IMR-90 (cell line): ENCODE results near the gene ANK2. TPM values are rescaled to one million over a fixed set of nuclear protein-coding genes. Genes with fewer than 3 reads are reported as not detected.
A peak's percentile ranks its signal among the peaks of the same experiment; 100 is the strongest.

Experiments used
- ATAC-seq: fragments of 200-7000 bp; cut with Tn5 transposase; 2 replicates; pipeline ENCODE4 v1.9.1; 2020; ENCODE audit warnings: low read depth, mild to moderate bottlenecking, moderate library complexity
- BruUV-seq: library from RNA; stranded (reverse); fragments of 400-500 nt; replicated peaks from 2 replicates; lab custom pipeline; 2021; lab: Mats Ljungman, UMichigan
- CTCF ChIA-PET: fragments of 300-600 bp; formaldehyde crosslinking; extraction: SDS; loops from one replicate; lab custom pipeline; 2021; ENCODE audit warnings: antibody characterized with exemption; lab: Yijun Ruan, JAX
- POLR2A ChIA-PET: fragments of 300-600 bp; sonication (Branson Sonifier 250); formaldehyde crosslinking; loops from one replicate; lab custom pipeline; 2022; ENCODE audit warnings: antibody characterized with exemption; ENCODE audit not compliant: unreplicated experiment; lab: Charles Lee
- DNase-seq: peaks from one replicate; pipeline ENCODE4 v3.0.0; 2013
- H2AFZ ChIP-seq: replicated peaks from 2 replicates; pipeline ENCODE3; 2013; ENCODE audit warnings: low read length, mild to moderate bottlenecking; ENCODE audit not compliant: poor library complexity
- H2AK5ac ChIP-seq: 2 replicates; pipeline ENCODE4 v1.6.1; 2013; ENCODE audit warnings: low read depth, low read length, inconsistent platforms
- H2AK9ac ChIP-seq: replicated peaks from 2 replicates; pipeline ENCODE3; 2013; ENCODE audit warnings: mild to moderate bottlenecking, low read depth, low read length, moderate library complexity; ENCODE audit not compliant: poor library complexity
- H2BK120ac ChIP-seq: 2 replicates; pipeline ENCODE4 v1.6.1; 2013; ENCODE audit warnings: low read depth, low read length, inconsistent platforms
- H2BK15ac ChIP-seq: 3 replicates; pipeline ENCODE4 v1.6.1; 2013; ENCODE audit warnings: low read depth, low read length, inconsistent platforms
- H2BK20ac ChIP-seq: 2 replicates; pipeline ENCODE4 v1.6.1; 2013; ENCODE audit warnings: low read depth, mild to moderate bottlenecking, inconsistent platforms, low read length, moderate library complexity
- H2BK5ac ChIP-seq: 2 replicates; pipeline ENCODE4 v1.6.1; 2013; ENCODE audit warnings: mild to moderate bottlenecking, low read depth, low read length, inconsistent platforms; ENCODE audit not compliant: poor library complexity, severe bottlenecking
- H3K14ac ChIP-seq: replicated peaks from 2 replicates; pipeline ENCODE4 v1.6.1; 2013; ENCODE audit warnings: low read depth, low read length, inconsistent platforms
- H3K18ac ChIP-seq: 2 replicates; pipeline ENCODE4 v1.6.1; 2013; ENCODE audit warnings: low read depth, low read length, control low read depth
- H3K23ac ChIP-seq: 2 replicates; pipeline ENCODE4 v1.6.1; 2013; ENCODE audit warnings: low read depth, low read length, inconsistent platforms
- H3K27ac ChIP-seq: 2 replicates; pipeline ENCODE4 v1.5.1; 2013; ENCODE audit warnings: mild to moderate bottlenecking, control low read depth, low read length; ENCODE audit not compliant: insufficient read depth
- H3K27me3 ChIP-seq: 2 replicates; pipeline ENCODE4 v1.6.1; 2013; ENCODE audit warnings: low read length; ENCODE audit not compliant: control insufficient read depth, insufficient read depth
- H3K36me3 ChIP-seq: 2 replicates; pipeline ENCODE4 v1.6.1; 2013; ENCODE audit warnings: low read length, mixed read lengths; ENCODE audit not compliant: control insufficient read depth, insufficient read depth
- H3K4ac ChIP-seq: 2 replicates; pipeline ENCODE4 v1.6.1; 2013; ENCODE audit warnings: low read depth, low read length, inconsistent platforms
- H3K4me1 ChIP-seq: 2 replicates; pipeline ENCODE4 v1.6.1; 2013; ENCODE audit warnings: low read length, mixed read lengths; ENCODE audit not compliant: control insufficient read depth, insufficient read depth
- H3K4me2 ChIP-seq: 2 replicates; pipeline ENCODE4 v1.6.1; 2013; ENCODE audit warnings: low read depth, mild to moderate bottlenecking, control low read depth, low read length, moderate library complexity
- H3K4me3 ChIP-seq: 2 replicates; pipeline ENCODE4 v1.5.1; 2013; ENCODE audit warnings: low read depth, mild to moderate bottlenecking, control low read depth, low read length, moderate library complexity; ENCODE audit not compliant: insufficient read depth
- H3K56ac ChIP-seq: 2 replicates; pipeline ENCODE4 v1.6.1; 2013; ENCODE audit warnings: low read length, inconsistent platforms; ENCODE audit not compliant: insufficient read depth; ENCODE audit errors: extremely low read depth
- H3K79me1 ChIP-seq, 2 experiments: 2 replicates each; pipeline ENCODE4 v1.6.1; 2013; ENCODE audit warnings: low read length in 2 of 2, inconsistent platforms in 1 of 2, low read depth in 1 of 2
- H3K9ac ChIP-seq: 2 replicates; pipeline ENCODE4 v1.6.1; 2013; ENCODE audit warnings: low read depth, low read length, control low read depth
- H3K9me1 ChIP-seq: 2 replicates; pipeline ENCODE4 v1.6.1; 2013; ENCODE audit warnings: low read length, inconsistent platforms; ENCODE audit not compliant: insufficient read depth
- H3K9me3 ChIP-seq: 2 replicates; pipeline ENCODE4 v1.6.1; 2013; ENCODE audit warnings: low read length; ENCODE audit not compliant: control insufficient read depth, insufficient read depth
- H4K20me1 ChIP-seq: 2 replicates; pipeline ENCODE4 v1.6.1; 2013; ENCODE audit warnings: low read length, inconsistent platforms; ENCODE audit not compliant: insufficient read depth
- H4K5ac ChIP-seq: 2 replicates; pipeline ENCODE4 v1.6.1; 2013; ENCODE audit warnings: mild to moderate bottlenecking, low read depth, low read length, control low read depth
- H4K8ac ChIP-seq, 2 experiments: 2 replicates each; pipeline ENCODE4 v1.6.1; 2013; ENCODE audit warnings: low read depth in 2 of 2, low read length in 2 of 2, control low read depth in 1 of 2, inconsistent platforms in 1 of 2
- H4K91ac ChIP-seq: 2 replicates; pipeline ENCODE4 v1.6.1; 2013; ENCODE audit warnings: low read depth, low read length, inconsistent platforms; ENCODE audit not compliant: insufficient read depth
- MXI1 ChIP-seq: IDR thresholded peaks from 2 replicates; pipeline ENCODE4 v1.6.1; 2012; ENCODE audit warnings: low read depth, mild to moderate bottlenecking, low read length, moderate library complexity, borderline replicate concordance
- WGBS, 2 experiments: methylation state at CpG; one replicate each; pipeline versions ENCODE4 v1.1.5 to v1.1.7; 2013; ENCODE audit warnings: missing lambda C conversion rate in 2 of 2; ENCODE audit not compliant: insufficient read length in 1 of 2; ENCODE audit errors: extremely low coverage in 2 of 2; 5-methylcytosine and 5-hydroxymethylcytosine counted together
- dilution Hi-C: fragments of 300-500 bp; cut with HindIII; formaldehyde crosslinking; loops from one replicate; pipeline ENCODE4 v1.14.3; 2018; ENCODE audit warnings: low sequenced_read_pairs; ENCODE audit not compliant: unreplicated experiment
- in situ Hi-C: fragments of 300-500 bp; cut with MboI; formaldehyde crosslinking; loops from 3 replicates; pipeline ENCODE4 v1.14.3; 2019; ENCODE audit warnings: low sequenced_read_pairs, inconsistent platforms, mixed read lengths
- intact Hi-C: fragments of 100-400 bp; cut with micrococcal nuclease; formaldehyde crosslinking; loops from 2 replicates; pipeline ENCODE4 v1.10.0; 2022
- polyA plus RNA-seq, 3 experiments: library from polyadenylated mRNA; depleted of rRNA; stranded (reverse); fragments of >200 nt; gene quantifications; 2 replicates each; pipeline ENCODE4 v1.2.3, GENCODE V29; 2012; ENCODE audit warnings: low replicate concordance in 1 of 3
- total RNA-seq: library from RNA; depleted of rRNA; stranded (reverse); fragments of >200 nt; gene quantifications from 2 replicates; pipeline ENCODE4 v1.2.3, GENCODE V29; 2012

ANK2 gene
- total and polyA plus RNA-seq, 2 of the 4 experiments (the other 2 are of a cell fraction) = 0.82 to 6.6 TPM

GRCh38 chr4:113052379-113052951, 3.0 kb downstream of the ANK2 start:
- peak; percentile 11 for DNase-seq
- no peaks in the 10 kb centered on the region for H3K4me1 ChIP-seq
- ChIA-PET POLR2A (no interaction called here), CTCF (no interaction called here)
- no peak overlapping the region for H3K14ac ChIP-seq
- intact Hi-C loops (no loop called here), in situ Hi-C loops (no loop called here), dilution Hi-C loops (no loop called here)
- ATAC-seq = no peak
- no peak for TF ChIP-seq MXI1
- no peaks in the 10 kb centered on the region for H4K20me1 ChIP-seq
- no peak overlapping the region for H4K8ac ChIP-seq
- H3K23ac ChIP-seq = no peak overlapping the region
- no peak overlapping the region for H2AK9ac ChIP-seq
- H3K27me3 ChIP-seq = no peaks in the 10 kb centered on the region; the same call in 1 of the 2 replicates
- H3K4me2 ChIP-seq = no peak overlapping the region
- no peak overlapping the region for H2AFZ ChIP-seq
- no peak overlapping the region for H2BK15ac ChIP-seq
- H2BK20ac ChIP-seq = no peak overlapping the region
- no peaks in the 10 kb centered on the region for H3K36me3 ChIP-seq
- H3K4me3 ChIP-seq = no peak overlapping the region
- H3K9me3 ChIP-seq = no peaks in the 10 kb centered on the region
- no peak overlapping the region for H4K91ac ChIP-seq
- no peak overlapping the region for H3K9ac ChIP-seq
- no peak overlapping the region for H2BK120ac ChIP-seq
- H2BK5ac ChIP-seq = no peak overlapping the region
- no peaks in the 10 kb centered on the region for H3K9me1 ChIP-seq
- BruUV-seq = no TSS peak
- H3K27ac ChIP-seq = no peak overlapping the region
- H3K56ac ChIP-seq = no peak overlapping the region
- no peak overlapping the region for H4K5ac ChIP-seq
- WGBS, 2 experiments = 80% methylated on average over 1 of the region's 9 CpGs; no CpG with 5 or more reads in 1 of the 2 experiments
- no peaks in the 10 kb centered on the region for H3K79me1 ChIP-seq
- no peak overlapping the region for H3K4ac ChIP-seq
- no peak overlapping the region for H3K18ac ChIP-seq
- no peak overlapping the region for H2AK5ac ChIP-seq
